NAMALWA (cell line): Measurements from ENCODE around the gene SMYD3.
"Not testable (repeated sequence)": the region's sequence is repeated elsewhere in the genome, so short reads cannot be mapped to it uniquely, and the experiment has no call there.

Experiments used
- DNase-seq: peaks from one replicate; pipeline ENCODE4 v3.0.0-alpha.2; 2015; ENCODE audit warnings: low spot score

SMYD3 gene

GRCh38 chr1:245953876-245954660 lies 553.0 kb downstream of the SMYD3 start:
- peak; percentile 51 for DNase-seq

GRCh38 chr1:245952383-245953026 lies 554.6 kb downstream of the SMYD3 start:
- DNase-seq = no peak

GRCh38 chr1:245948786-245949185 lies 558.3 kb downstream of the SMYD3 start:
- no peak for DNase-seq

DNA sequence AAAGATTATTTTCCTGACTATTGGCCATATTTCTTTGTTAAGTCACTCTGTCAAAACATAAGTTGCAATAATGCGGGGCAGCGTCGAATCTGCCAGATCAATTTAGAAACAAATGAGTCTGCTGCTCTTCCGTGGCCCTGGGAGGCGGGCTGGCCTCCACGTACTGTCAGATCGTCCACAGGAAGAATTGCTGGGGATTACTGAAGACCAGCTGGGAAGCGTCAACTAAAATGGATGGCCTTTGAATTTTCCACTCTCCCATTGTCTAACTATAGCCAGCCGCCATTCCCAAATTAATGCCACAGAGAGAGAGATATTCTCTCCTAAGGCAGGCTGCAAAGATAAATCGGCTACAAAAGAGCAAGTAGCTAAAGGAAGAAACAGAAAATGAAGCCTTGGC lies 560.2 kb downstream of the SMYD3 start:
- DNase-seq = no peak

- DNase-seq = not testable (repeated sequence)
Observed at GRCh38 chr1:245945136-245945535, 561.9 kb downstream of the SMYD3 start.

GRCh38 chr1:245942856-245943255 lies 564.2 kb downstream of the SMYD3 start:
- DNase-seq = no peak

GRCh38 chr1:245941771-245942170 lies 565.3 kb downstream of the SMYD3 start:
- not testable (repeated sequence) for DNase-seq

- no peak for DNase-seq
Observed at GRCh38 chr1:245939756-245940345, 567.2 kb downstream of the SMYD3 start.

GRCh38 chr1:245938046-245938435 lies 569.0 kb downstream of the SMYD3 start:
- no peak for DNase-seq

DNA sequence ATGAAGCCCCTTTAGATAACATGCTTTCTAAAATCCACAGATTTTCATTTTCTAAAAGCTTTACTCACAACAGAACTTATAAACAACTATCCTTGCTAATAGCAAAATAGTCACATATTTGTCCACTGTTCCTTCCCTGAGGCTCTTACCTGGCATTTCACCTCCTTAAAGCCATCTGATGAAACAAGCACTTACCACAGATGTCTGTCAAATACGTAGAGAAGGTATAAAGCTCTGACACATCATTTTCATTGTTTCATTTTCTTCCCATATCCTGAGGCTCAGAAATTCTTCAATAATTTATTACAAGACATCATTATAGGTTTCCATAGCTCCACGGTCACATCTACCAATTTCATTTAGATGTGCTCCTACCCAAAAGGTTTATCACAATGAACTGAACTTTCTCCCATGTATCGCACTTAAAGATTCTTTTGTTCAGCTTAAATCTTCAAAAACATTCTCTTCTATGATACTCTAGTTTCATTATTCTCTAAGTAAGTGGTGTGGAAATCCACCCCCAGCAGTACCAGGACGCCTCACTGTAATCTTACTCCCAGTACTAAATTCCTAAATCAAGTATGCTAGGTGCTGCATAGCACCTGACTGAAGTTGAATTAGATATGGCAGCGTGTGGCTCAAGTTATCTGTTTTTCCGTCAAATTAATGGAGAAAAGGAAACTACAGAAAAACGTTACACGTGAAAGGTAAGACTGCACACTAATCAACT lies 569.6 kb downstream of the SMYD3 start:
- DNase-seq = no peak

DNA sequence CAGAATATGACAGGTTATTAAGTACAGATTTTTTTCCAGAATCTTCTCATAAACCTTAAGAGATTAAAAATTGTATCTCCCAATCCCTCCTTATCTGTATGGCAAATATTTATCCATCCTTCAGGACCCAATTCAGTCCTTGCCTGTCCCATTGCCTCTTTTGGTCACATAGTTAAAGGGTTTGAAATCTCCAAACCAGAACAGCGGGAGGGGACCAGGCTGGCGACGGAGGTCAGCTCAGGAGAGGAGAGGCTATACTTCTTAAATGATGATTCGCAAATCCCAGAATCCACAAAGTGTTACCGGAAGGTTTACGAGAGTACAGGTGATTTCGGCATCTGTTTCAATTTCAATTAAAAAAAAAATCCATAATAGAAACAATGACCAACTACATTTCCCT lies 572.7 kb downstream of the SMYD3 start:
- DNase-seq = no peak

GRCh38 chr1:245933431-245934045 lies 573.5 kb downstream of the SMYD3 start:
- no peak for DNase-seq

DNA sequence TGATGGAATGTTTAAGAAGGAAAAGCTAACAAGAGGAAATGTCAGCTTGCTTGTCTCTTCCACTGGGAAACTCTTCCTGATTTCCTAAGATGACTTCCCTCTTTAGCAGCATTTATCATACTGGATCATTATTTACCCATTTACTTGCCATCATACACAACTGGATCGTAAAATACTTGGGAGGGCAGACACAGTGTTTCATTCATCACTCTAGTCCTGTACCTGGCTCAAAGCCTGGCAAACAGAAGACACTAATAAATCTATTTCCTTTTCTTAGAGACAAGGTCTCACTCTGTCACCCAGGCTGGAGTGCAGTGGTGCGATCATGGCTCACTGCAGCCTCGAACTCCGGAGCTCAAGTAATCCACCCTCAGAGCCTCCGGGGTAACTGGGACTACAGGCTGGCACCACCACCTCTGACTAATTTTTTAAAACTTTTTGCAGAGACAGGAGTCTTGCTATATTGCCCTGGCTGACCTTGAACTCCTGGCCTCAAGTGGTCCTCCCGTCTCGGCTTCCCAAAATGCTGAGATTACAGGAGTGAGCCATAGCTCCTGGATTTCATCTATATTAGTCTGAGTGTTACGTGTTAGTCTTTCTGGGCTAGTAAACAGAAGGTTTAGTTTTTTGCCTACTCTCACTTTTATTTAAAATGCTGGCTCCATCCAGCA lies 574.6 kb downstream of the SMYD3 start:
- DNase-seq = no peak

DNA sequence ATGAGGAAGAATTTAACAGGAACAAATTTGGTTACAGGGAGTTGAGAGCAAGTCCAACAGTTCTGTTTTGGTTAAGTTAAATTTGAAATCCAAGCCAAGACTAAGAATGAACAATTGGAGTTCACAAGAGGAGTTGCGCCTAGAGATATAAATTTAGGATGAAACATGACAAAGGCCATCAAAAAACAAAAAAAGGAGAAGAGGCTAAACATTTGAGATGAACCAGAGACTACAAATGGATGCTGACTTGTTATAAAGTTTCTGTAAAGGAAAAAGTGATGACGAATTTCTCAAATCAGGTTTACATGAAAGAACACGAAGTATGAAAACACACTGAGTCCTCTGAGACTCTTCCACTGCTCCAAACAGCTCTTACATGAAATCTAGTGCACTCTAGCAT lies 575.6 kb downstream of the SMYD3 start:
- no peak for DNase-seq

DNA sequence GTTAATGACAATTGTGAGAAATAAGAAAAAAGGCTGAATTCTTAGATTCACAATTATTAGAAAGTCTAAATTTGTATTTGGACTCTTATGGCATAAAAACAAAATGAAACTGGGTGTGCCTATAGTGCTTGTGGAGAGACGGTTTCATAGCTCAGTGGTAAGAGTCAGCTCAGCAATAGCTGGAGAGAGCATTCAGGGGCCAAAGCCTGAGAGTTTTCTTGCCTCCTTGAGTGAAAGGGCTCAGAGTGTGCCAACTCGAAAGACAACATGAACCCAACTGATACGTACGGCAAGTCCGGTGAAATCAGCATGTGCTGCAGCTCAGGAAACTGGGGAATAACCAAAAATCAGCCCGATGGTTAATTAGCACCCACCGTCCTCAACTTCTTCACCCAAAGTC lies 577.9 kb downstream of the SMYD3 start:
- DNase-seq = no peak

- DNase-seq = no peak
Observed at GRCh38 chr1:245926888-245927287, 580.2 kb downstream of the SMYD3 start.

GRCh38 chr1:245923215-245923614 lies 583.9 kb downstream of the SMYD3 start:
- DNase-seq = no peak

- no peak for DNase-seq
Observed at GRCh38 chr1:245921417-245921816, 585.7 kb downstream of the SMYD3 start.

- DNase-seq = no peak
Observed at GRCh38 chr1:245917403-245917802, 589.7 kb downstream of the SMYD3 start.

DNA sequence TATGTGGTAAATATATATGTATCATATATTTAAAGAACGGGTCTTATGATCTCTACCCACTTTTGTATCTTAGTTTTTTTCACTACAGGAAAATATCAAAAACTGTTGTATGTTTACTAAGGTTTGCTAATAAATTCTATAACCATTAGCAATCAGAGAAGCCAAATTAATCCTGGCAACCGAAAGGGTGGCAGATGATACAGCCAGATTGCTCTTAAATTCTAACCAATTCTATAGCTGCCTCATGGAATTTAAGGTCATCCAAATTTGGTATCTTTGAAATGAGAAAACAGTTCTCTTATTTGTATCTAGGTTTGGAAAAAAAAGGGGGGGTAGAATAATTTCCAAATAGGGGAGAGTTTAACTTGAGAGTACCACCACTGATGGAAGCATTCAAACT lies 591.2 kb downstream of the SMYD3 start:
- no peak for DNase-seq

DNA sequence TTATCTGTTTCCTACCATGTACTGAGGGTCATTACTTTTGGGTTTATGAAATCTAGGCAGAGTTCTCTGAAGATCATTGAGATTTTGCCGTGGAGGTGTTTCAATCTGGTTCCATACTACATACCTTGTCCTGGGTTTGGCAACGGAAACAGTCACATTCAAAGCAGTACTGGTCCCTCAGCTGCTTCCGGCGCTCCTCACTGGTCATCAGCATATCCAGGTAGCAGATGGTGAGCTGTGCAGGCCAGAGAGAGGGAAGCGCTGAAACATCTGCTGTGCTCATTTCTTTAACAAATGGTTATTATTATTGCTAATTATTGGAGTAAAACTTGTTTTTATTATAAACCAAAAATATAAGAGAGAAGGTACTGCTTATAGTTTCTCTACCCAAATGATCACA lies 591.7 kb downstream of the SMYD3 start:
- DNase-seq = no peak

DNA sequence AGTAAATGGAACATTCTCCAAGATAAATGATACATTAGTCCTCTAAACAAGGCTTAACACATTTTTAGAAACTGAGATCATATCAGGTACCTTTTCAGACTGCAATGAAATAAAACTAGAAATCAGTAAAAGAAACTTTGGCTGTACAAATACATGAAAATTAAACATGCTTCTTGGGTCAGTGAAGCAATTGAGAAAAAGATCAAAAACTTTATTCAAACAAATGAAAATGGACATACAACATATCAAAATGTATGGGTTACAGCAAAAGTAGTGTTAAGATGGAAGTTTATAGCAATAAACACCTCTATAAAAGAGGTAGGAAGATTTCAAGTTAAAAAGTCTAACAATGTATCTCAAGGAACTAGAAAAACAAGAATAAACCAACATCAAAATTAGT lies 598.5 kb downstream of the SMYD3 start:
- DNase-seq = no peak
